ENCODE results near the gene GIMAP6. TPM values are rescaled to one million over a fixed set of nuclear protein-coding genes. Genes with fewer than 3 reads are reported as not detected.
"Not testable (repeated sequence)": the region's sequence is repeated elsewhere in the genome, so short reads cannot be mapped to it uniquely, and the experiment has no call there.

Gene GIMAP6
- total RNA-seq, 2 experiments from 2014 or later = 28.9 to 30.2 TPM

GRCh38 chr7:150614426-150614825 lies 17.8 kb downstream of the GIMAP6 start:
- intact Hi-C loops (cut with micrococcal nuclease); DNase-seq; H3K4me3 Mint-ChIP-seq; H3K27me3 Mint-ChIP-seq: not testable (repeated sequence)
- ChIA-PET CTCF (interaction anchor here (1.2 to 1.4 kb wide), 2 partner anchors 27 to 166 kb away, joined by 4 read pairs; no protein-coding TSS in a partner anchor), POLR2A (interaction anchor here (1.4 kb wide), 1 partner anchor 17 kb away, joined by 3 read pairs; the partner anchor contains the start of gene GIMAP6)
- Mint-ChIP-seq H3K36me3 (peaks cover 14% of the 10 kb centered on the region), H3K27ac (peak overlapping the region; percentile 82), H3K9me3 (peaks cover 25% of the 10 kb centered on the region), H3K4me1 (ENCODE audit: low read depth) (peaks cover 54% of the 10 kb centered on the region)

DNA sequence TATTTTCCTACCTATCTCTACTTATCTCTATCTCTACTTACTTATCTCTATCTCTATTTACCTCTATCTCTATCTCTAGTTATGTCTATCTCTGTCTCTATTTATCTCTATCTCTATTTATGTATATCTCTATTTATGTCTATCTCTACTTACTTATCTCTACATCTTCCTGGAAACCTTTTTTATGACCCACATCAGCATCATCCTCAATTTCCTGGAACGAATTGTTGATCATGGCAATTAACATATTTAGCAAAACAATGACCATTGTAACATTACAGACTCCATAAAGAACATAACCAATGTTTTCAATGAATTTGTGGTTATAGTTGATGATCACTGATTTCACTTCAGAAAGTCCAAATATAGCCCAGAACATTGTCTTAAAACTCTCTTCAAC lies 18.3 kb downstream of the GIMAP6 start:
- peaks cover 14% of the 10 kb centered on the region for H3K36me3 Mint-ChIP-seq
- H3K9me3 Mint-ChIP-seq = peaks cover 25% of the 10 kb centered on the region
- intact Hi-C loops (cut with micrococcal nuclease) = no loop called here
- ChIA-PET POLR2A (interaction anchor here (1.4 kb wide), 1 partner anchor 18 kb away, joined by 3 read pairs; the partner anchor contains the start of gene GIMAP6), CTCF (interaction anchor here (1.2 kb wide), 1 partner anchor 27 kb away, joined by 4 read pairs; no protein-coding TSS in a partner anchor)
- H3K4me3 Mint-ChIP-seq = no peak overlapping the region
- H3K27ac Mint-ChIP-seq = peak overlapping the region; percentile 82
- H3K4me1 Mint-ChIP-seq (ENCODE audit: low read depth) = peaks cover 55% of the 10 kb centered on the region
- no peaks in the 10 kb centered on the region for H3K27me3 Mint-ChIP-seq
- DNase-seq = no peak

DNA sequence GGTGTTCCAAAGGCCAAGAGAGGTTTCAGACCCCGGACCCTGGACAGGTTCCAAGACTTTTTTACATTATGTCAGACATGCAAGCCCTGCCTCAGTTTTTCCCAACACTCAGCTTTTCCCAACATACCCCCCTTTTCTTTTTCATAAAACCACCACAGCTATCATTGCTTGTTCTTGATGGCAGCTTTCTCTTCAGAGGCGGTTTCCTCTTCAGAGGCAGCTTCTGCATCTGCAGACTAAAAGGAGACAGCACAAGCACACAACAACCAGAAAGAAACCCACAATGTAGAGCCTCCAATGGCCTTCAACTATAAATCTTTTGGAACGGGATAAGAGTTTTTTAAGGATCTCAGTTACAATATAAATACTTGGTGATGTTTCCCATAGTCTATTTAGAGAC lies 19.3 kb downstream of the GIMAP6 start:
- Mint-ChIP-seq H3K36me3 (peaks cover 12% of the 10 kb centered on the region), H3K4me1 (ENCODE audit: low read depth) (peaks cover 63% of the 10 kb centered on the region), H3K27me3 (no peaks in the 10 kb centered on the region), H3K9me3 (peaks cover 20% of the 10 kb centered on the region), H3K4me3 (no peak overlapping the region), H3K27ac (peak overlapping the region; percentile 19)
- ChIA-PET POLR2A (interaction anchor here (0.6 kb wide), 1 partner anchor 104 kb away, joined by 3 read pairs; the partner anchor contains the start of gene GIMAP1), CTCF (no interaction called here)
- no peak for DNase-seq
- intact Hi-C loops (cut with micrococcal nuclease) = no loop called here

DNA sequence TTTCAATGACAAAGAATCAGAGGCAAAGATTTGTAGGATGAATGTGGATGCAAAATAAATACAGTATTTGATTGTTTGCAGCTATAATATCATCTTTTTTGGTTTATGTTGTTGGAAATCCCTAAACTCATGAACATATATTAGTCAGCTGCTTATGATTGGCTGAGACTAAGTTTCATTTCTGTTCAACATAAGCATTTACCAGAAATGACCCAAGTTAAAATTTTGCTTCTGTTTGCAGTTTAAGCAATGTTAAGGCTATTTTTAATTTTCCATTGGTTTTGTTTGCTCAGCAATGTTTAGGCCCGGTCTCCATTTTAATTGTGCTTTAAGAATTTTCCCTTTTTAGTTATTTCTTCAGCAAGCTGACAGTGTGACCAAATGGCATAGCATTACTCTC lies 22.0 kb downstream of the GIMAP6 start:
- Mint-ChIP-seq H3K36me3 (peaks cover 7% of the 10 kb centered on the region), H3K9me3 (peaks cover 20% of the 10 kb centered on the region), H3K27ac (peak overlapping the region; percentile 91), H3K27me3 (no peaks in the 10 kb centered on the region), H3K4me1 (ENCODE audit: low read depth) (peaks cover 66% of the 10 kb centered on the region), H3K4me3 (no peak overlapping the region)
- DNase-seq = no peak
- POLR2A ChIA-PET = interaction anchor here (2.8 kb wide), 1 partner anchor 11 kb away, joined by 7 read pairs; no protein-coding TSS in a partner anchor
- intact Hi-C loops (cut with micrococcal nuclease) = loop anchor here (1.0 kb wide), 1 partner anchor 11 kb away; no protein-coding TSS in a partner anchor
- CTCF ChIA-PET = interaction anchor here (1.3 kb wide), 1 partner anchor 145 kb away, joined by 4 read pairs; no protein-coding TSS in a partner anchor

DNA sequence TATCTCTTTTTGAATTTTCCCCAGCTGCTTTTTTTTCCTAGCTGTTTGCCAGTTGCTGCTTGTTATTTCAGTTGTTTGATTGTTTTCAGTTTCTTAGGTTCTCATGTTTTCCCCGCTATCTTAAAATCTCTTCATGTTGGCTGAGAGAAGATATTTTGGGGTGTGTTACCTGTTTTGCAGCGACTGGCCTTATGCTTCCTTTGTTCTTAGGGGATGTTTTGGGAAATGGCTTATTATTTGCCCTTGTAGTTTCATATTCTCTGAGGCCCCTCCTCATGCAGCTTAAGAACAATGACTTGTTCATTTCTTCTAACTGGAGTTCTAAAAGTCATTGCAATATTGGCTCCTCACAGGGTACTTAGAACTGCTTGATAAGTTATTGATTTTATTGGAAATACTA lies 28.6 kb downstream of the GIMAP6 start:
- H3K27me3 Mint-ChIP-seq; POLR2A ChIA-PET; CTCF ChIA-PET; DNase-seq; intact Hi-C loops (cut with micrococcal nuclease); H3K4me3 Mint-ChIP-seq: not testable (repeated sequence)
- peaks cover 11% of the 10 kb centered on the region for H3K36me3 Mint-ChIP-seq
- H3K9me3 Mint-ChIP-seq = peaks cover 31% of the 10 kb centered on the region
- peak overlapping the region; percentile 39 for H3K27ac Mint-ChIP-seq
- H3K4me1 Mint-ChIP-seq (ENCODE audit: low read depth) = peaks cover 41% of the 10 kb centered on the region

- POLR2A ChIA-PET = no interaction called here
- CTCF ChIA-PET = no interaction called here
- Mint-ChIP-seq H3K36me3 (peaks cover 45% of the 10 kb centered on the region), H3K9me3 (peaks cover 52% of the 10 kb centered on the region), H3K27ac (no peak overlapping the region), H3K4me3 (no peak overlapping the region), H3K27me3 (no peaks in the 10 kb centered on the region), H3K4me1 (ENCODE audit: low read depth) (peaks cover 43% of the 10 kb centered on the region)
- intact Hi-C loops (cut with micrococcal nuclease) = no loop called here
- DNase-seq = no peak
These were observed 36.8 kb downstream of the GIMAP6 start for GRCh38 chr7:150595361-150595760.

GRCh38 chr7:150594805-150595204 lies 37.4 kb downstream of the GIMAP6 start:
- Mint-ChIP-seq H3K36me3 (peaks cover 44% of the 10 kb centered on the region), H3K9me3 (peaks cover 49% of the 10 kb centered on the region), H3K4me3 (no peak overlapping the region), H3K4me1 (ENCODE audit: low read depth) (peaks cover 47% of the 10 kb centered on the region), H3K27ac (peak overlapping the region; percentile 26), H3K27me3 (no peaks in the 10 kb centered on the region)
- no peak for DNase-seq
- ChIA-PET CTCF (no interaction called here), POLR2A (no interaction called here)
- intact Hi-C loops (cut with micrococcal nuclease) = no loop called here

DNA sequence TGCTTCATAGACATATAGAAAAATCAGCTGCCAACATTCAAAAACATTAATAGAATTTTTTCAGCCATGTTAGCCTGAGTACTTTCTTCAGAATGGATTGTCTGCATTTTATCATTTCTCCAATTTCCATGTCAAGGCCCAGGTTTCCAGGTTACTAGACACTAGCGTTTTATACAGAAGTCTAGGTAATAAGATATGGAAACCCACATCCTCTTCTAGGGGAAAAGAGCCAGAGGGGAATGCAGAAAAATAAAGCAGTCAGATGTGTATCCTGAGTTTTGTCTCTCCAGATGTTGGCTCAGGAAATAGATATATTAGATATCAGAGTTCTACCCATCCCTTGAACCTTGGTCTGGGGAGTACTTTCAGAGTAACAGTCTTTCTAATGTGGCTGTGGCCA lies 44.6 kb downstream of the GIMAP6 start:
- POLR2A ChIA-PET = interaction anchor here (0.9 to 2.4 kb wide), 3 partner anchors 20 to 129 kb away, joined by 3 to 7 read pairs (median 3); partner anchors contain the start of genes GIMAP1, GIMAP4 and GIMAP6
- H3K36me3 Mint-ChIP-seq = peaks cover 22% of the 10 kb centered on the region
- H3K27ac Mint-ChIP-seq = peak overlapping the region; percentile 84
- DNase-seq = no peak
- peaks cover 50% of the 10 kb centered on the region for H3K9me3 Mint-ChIP-seq
- no peaks in the 10 kb centered on the region for H3K27me3 Mint-ChIP-seq
- H3K4me3 Mint-ChIP-seq = no peak overlapping the region
- intact Hi-C loops (cut with micrococcal nuclease) = loop anchor here (2.0 kb wide), 1 partner anchor 33 kb away; no protein-coding TSS in a partner anchor
- peaks cover 51% of the 10 kb centered on the region for H3K4me1 Mint-ChIP-seq (ENCODE audit: low read depth)
- CTCF ChIA-PET = interaction anchor here (1.0 to 2.0 kb wide), 5 partner anchors 27 to 168 kb away, joined by 3 to 5 read pairs (median 4); no protein-coding TSS in a partner anchor

DNA sequence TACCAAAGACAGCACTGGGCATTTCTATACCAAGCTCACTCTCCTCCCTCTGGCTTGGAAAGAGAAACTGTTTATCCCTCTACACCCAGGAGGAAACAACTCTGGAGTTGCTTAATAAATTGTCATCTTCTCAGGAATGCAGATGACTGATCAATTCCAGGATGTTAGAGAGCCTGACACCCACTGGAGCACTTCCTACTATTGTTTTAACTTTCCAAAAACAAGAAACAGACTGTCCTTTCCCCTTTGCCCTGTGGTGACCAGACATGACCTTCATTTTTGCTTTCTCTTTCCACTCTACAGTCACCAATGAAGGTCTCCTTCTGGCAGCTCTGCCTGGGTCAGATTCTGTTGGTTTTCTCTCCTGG lies 45.4 kb downstream of the GIMAP6 start:
- ChIA-PET CTCF (interaction anchor here (1.0 to 2.0 kb wide), 5 partner anchors 28 to 169 kb away, joined by 3 to 5 read pairs (median 4); no protein-coding TSS in a partner anchor), POLR2A (interaction anchor here (0.7 to 2.4 kb wide), 7 partner anchors 15 to 169 kb away, joined by 3 to 7 read pairs (median 3); partner anchors contain the start of genes GIMAP1, GIMAP4 and GIMAP6)
- no peaks in the 10 kb centered on the region for H3K27me3 Mint-ChIP-seq
- intact Hi-C loops (cut with micrococcal nuclease) = loop anchor here (1.0 to 2.0 kb wide), 2 partner anchors 34 to 147 kb away; no protein-coding TSS in a partner anchor
- peaks cover 51% of the 10 kb centered on the region for H3K4me1 Mint-ChIP-seq (ENCODE audit: low read depth)
- peak overlapping the region; percentile 84 for H3K27ac Mint-ChIP-seq
- peak; percentile 48 for DNase-seq
- peaks cover 17% of the 10 kb centered on the region for H3K36me3 Mint-ChIP-seq
- peak overlapping the region; percentile 28 for H3K4me3 Mint-ChIP-seq
- peaks cover 49% of the 10 kb centered on the region for H3K9me3 Mint-ChIP-seq

DNA sequence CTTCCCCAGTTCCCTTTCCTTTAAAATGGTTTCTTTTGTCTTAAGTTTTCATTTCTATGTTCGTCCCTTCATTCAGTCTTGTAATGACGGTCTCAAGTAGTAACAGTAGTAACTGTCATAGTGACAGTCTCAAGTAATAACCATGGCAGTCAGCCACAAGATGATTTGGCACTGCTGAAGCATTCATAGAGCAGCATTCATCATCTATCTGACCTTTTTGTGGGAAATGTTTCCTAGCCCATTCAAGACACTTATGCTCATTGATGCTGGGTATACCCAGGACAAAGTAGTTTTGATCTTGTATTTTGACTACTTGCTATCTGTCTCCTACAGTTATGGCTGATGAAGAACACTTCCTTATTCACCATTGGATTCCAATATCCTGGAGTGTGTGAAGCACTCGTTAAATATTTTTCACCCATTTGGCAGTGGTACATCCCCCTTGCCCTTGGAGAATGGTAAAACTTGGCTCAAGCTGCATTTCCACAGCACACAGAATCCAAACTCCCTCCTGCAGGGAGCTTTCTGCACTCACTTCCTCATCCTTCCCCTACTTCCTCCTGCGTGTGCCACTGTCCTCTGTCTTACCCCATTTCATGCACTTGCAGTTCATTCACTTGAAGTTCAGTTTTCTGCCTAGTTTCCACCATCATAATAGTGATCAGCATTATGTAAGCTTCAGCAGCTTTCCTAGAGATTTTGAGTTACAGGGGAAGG lies 46.0 kb downstream of the GIMAP6 start:
- Mint-ChIP-seq H3K27me3 (no peaks in the 10 kb centered on the region), H3K27ac (peak overlapping the region; percentile 84), H3K4me3 (peak overlapping the region; percentile 28), H3K9me3 (peaks cover 50% of the 10 kb centered on the region), H3K4me1 (ENCODE audit: low read depth) (peaks cover 54% of the 10 kb centered on the region), H3K36me3 (peaks cover 15% of the 10 kb centered on the region)
- POLR2A ChIA-PET = interaction anchor here (0.7 to 2.4 kb wide), 7 partner anchors 15 to 169 kb away, joined by 3 to 7 read pairs (median 3); partner anchors contain the start of genes GIMAP1, GIMAP4 and GIMAP6
- DNase-seq = no peak
- intact Hi-C loops (cut with micrococcal nuclease) = loop anchor here (1.0 to 2.0 kb wide), 2 partner anchors 35 to 147 kb away; no protein-coding TSS in a partner anchor
- CTCF ChIA-PET = interaction anchor here (1.0 to 2.0 kb wide), 5 partner anchors 28 to 169 kb away, joined by 3 to 5 read pairs (median 4); no protein-coding TSS in a partner anchor

DNA sequence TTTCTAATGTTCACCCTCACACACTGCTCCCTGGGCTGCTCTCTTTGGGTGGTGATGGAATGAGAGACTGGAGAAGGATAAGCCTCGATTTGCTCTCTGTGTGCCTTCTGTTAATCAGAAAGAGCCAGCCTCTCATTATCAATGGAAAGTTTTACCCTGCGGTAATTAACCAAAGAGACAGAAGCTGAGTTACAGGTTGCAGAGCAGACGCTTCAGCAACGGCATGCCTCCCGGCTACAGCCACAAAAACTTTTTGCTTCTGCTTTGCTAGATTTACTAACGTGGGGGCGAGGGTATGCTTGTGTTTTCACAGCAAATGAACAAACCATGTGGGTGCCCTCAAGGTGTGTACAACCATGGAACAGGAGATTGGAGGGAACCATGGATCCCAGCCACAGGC lies 47.0 kb downstream of the GIMAP6 start:
- Mint-ChIP-seq H3K9me3 (peaks cover 53% of the 10 kb centered on the region), H3K27me3 (no peaks in the 10 kb centered on the region), H3K4me3 (no peak overlapping the region), H3K36me3 (peaks cover 15% of the 10 kb centered on the region), H3K27ac (peak overlapping the region; percentile 84), H3K4me1 (ENCODE audit: low read depth) (peaks cover 53% of the 10 kb centered on the region)
- CTCF ChIA-PET = no interaction called here
- intact Hi-C loops (cut with micrococcal nuclease) = no loop called here
- no peak for DNase-seq
- POLR2A ChIA-PET = interaction anchor here (2.4 kb wide), 1 partner anchor 18 kb away, joined by 7 read pairs; the partner anchor contains the start of gene GIMAP4

All from activated CD4-positive, alpha-beta memory T cell treated with anti-CD3 and anti-CD28 coated beads for 36 hours (primary cell).